ENCODE results near the gene HECTD4. TPM values are rescaled to one million over a fixed set of nuclear protein-coding genes. Genes with fewer than 3 reads are reported as not detected.
"Not testable (repeated sequence)": the region's sequence is repeated elsewhere in the genome, so short reads cannot be mapped to it uniquely, and the experiment has no call there.

The HECTD4 gene
- total RNA-seq, 4 donors from 2014 or later = 26.6 to 47.1 (median 33.2) TPM

DNA sequence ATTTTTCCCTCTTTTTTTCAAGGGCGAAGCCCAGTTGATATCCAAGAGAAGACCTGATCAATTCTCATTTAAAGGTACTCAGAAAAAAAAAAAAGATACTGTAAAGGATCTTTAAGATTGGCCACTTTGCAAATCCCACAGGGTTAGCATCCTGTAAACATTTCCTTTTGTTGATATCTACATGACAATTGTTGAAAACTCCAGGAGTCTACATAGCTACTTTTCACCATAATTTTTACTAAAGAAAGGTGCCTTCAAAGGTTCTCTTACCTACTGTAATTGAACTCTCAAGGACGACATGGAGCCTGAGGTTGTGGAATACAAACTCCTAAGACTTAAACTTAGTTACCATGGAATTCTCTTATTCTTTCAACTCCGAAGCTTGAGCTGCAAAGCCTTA is 125.5 kb downstream of the HECTD4 start:
- DNase-seq (ENCODE audit: low spot score) = no peak
- TF ChIP-seq CTCF (IDR thresholded peaks at IDR 0.05) = no peak
- ATAC-seq (ENCODE audit: low FRiP score) = no peak

GRCh38 chr12:112252184-112252583 is 130.0 kb downstream of the HECTD4 start:
- DNase-seq (ENCODE audit: low spot score) (no peak), ATAC-seq (ENCODE audit: low FRiP score) (no peak)
- no peak for TF ChIP-seq CTCF (IDR thresholded peaks at IDR 0.05)

- ATAC-seq (ENCODE audit: low FRiP score); DNase-seq (ENCODE audit: low spot score): not testable (repeated sequence)
These were observed 137.3 kb downstream of the HECTD4 start for GRCh38 chr12:112244902-112245301.

- TF ChIP-seq CTCF (IDR thresholded peaks at IDR 0.05) = no peak
- ATAC-seq (ENCODE audit: low FRiP score) = no peak
- no peak for DNase-seq (ENCODE audit: low spot score)
These were observed 138.7 kb downstream of the HECTD4 start for GRCh38 chr12:112243255-112244110.

GRCh38 chr12:112241176-112241575 is 141.1 kb downstream of the HECTD4 start:
- ATAC-seq (ENCODE audit: low FRiP score) (no peak), DNase-seq (ENCODE audit: low spot score) (no peak)
- TF ChIP-seq CTCF (IDR thresholded peaks at IDR 0.05) = no peak

GRCh38 chr12:112239881-112240280 is 142.3 kb downstream of the HECTD4 start:
- TF ChIP-seq CTCF (IDR thresholded peaks at IDR 0.05) = no peak
- DNase-seq (ENCODE audit: low spot score) (no peak), ATAC-seq (ENCODE audit: low FRiP score) (no peak)

DNA sequence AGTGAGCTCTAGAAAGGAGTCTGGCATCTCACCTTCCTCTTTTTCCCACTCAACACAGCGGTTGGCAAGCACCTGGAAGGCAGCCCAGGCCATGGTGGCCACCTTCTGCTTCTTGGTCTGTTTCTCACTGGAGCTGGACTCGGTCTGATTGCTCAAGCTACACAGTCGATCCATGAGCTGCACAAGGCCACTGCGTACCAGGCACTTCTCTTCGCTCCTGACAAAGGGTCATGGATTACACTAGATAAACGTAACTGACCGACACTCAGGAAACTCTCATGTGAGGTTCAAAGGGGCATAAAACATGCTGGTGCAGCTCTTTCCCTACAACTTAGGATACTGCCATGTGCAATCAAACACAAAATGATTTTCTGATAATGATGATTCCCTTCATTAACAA is 143.2 kb downstream of the HECTD4 start:
- no peak for DNase-seq (ENCODE audit: low spot score)
- TF ChIP-seq CTCF (IDR thresholded peaks at IDR 0.05) = no peak
- no peak for ATAC-seq (ENCODE audit: low FRiP score)
